ENCODE measurements around the gene AGR2. TPM values are rescaled to one million over a fixed set of nuclear protein-coding genes. Genes with fewer than 3 reads are reported as not detected.
"Not testable (repeated sequence)": the region's sequence is repeated elsewhere in the genome, so short reads cannot be mapped to it uniquely, and the experiment has no call there.

The AGR2 gene
- total RNA-seq, 1 experiment from 2014 or later = 0.93 TPM

- CTCF ChIA-PET; H3K9ac ChIP-seq (ENCODE audit: low read length): not testable (repeated sequence)
Observed at GRCh38 chr7:16853189-16853588, 48.4 kb upstream of the AGR2 start.

GRCh38 chr7:16851829-16852228, 47.0 kb upstream of the AGR2 start:
- Histone ChIP-seq H3K79me2 (ENCODE audit: insufficient read depth, low read length) (no peaks in the 10 kb centered on the region), H2AFZ (ENCODE audit: low read depth, low read length, poor library complexity, severe bottlenecking) (no peak overlapping the region), H3K9me3 (ENCODE audit: control insufficient read depth in 1 of 2, insufficient read depth in 1 of 2, low read depth in 1 of 2, low read length in 2 of 2) (no peaks in the 10 kb centered on the region), H3K36me3 (ENCODE audit: control insufficient read depth in 1 of 2, insufficient read depth in 2 of 2, low read length in 2 of 2) (no peaks in the 10 kb centered on the region), H3K9ac (ENCODE audit: low read length) (no peak overlapping the region), H3K9me2 (ENCODE audit: insufficient read depth) (no peaks in the 10 kb centered on the region), H3K4me3 (replicated peaks in 1 of 2; ENCODE audit: low read depth in 1 of 2, low read length in 2 of 2) (no peak overlapping the region), H4K20me1 (ENCODE audit: insufficient read depth) (no peaks in the 10 kb centered on the region), H3K27ac (ENCODE audit: low read depth, low read length) (no peak overlapping the region), H3K4me1 (ENCODE audit: control insufficient read depth in 1 of 2, insufficient read depth in 2 of 2, low read length in 2 of 2) (peaks cover 3 to 6% of the 10 kb centered on the region in 2 experiments; a peak in 2 of 4 replicates), H3K4me2 (ENCODE audit: low read length) (no peak overlapping the region), H3K27me3 (ENCODE audit: insufficient read depth, low read length) (no peaks in the 10 kb centered on the region)
- intact Hi-C loops (cut with micrococcal nuclease) = no loop called here
- BruUV-seq (replicated peaks) = no TSS peak
- DNase-seq (ENCODE audit: low read depth, low spot score) = no peak
- ATAC-seq = no peak
- ChIA-PET POLR2A (no interaction called here), CTCF (no interaction called here), RAD21 (ENCODE audit: low non-redundant PET in 1 of 2, low total read pairs in 2 of 2, uncharacterized antibody in 2 of 2, unreplicated experiment in 2 of 2) (no interaction called here)
- TF ChIP-seq ELF1 (IDR thresholded peaks at IDR 0.05; ENCODE audit: borderline replicate concordance, low read depth) (no peak), ZFX (IDR thresholded peaks at IDR 0.05) (no peak), EGR1 (IDR thresholded peaks at IDR 0.05; ENCODE audit: low read depth) (no peak), RAD21 (IDR thresholded peaks at IDR 0.05; ENCODE audit: low read depth) (no peak), TCF7L2 (IDR thresholded peaks at IDR 0.05; ENCODE audit: borderline replicate concordance, extremely low read depth, insufficient read depth, insufficient read length) (no peak), REST (IDR thresholded peaks at IDR 0.05; ENCODE audit: low read depth) (no peak), CTCF (IDR thresholded peaks at IDR 0.05 in 2 of 3, conservative IDR thresholded peaks at IDR 0.05 in 1 of 3; ENCODE audit: borderline replicate concordance in 1 of 3, insufficient read depth in 1 of 3, low read depth in 2 of 3, low read length in 2 of 3) (no peak)

More at GRCh38 chr7:16853189-16853588, 48.4 kb upstream of the AGR2 start:
- DNase-seq (ENCODE audit: low read depth, low spot score); H2AFZ ChIP-seq (ENCODE audit: low read depth, low read length, poor library complexity, severe bottlenecking); H3K79me2 ChIP-seq (ENCODE audit: insufficient read depth, low read length); H3K27me3 ChIP-seq (ENCODE audit: insufficient read depth, low read length); H3K27ac ChIP-seq (ENCODE audit: low read depth, low read length); RAD21 ChIA-PET (ENCODE audit: low non-redundant PET in 1 of 2, low total read pairs in 2 of 2, uncharacterized antibody in 2 of 2, unreplicated experiment in 2 of 2); H3K9me2 ChIP-seq (ENCODE audit: insufficient read depth); H3K4me2 ChIP-seq (ENCODE audit: low read length); H3K36me3 ChIP-seq (ENCODE audit: control insufficient read depth in 1 of 2, insufficient read depth in 2 of 2, low read length in 2 of 2); H3K9me3 ChIP-seq (ENCODE audit: control insufficient read depth in 1 of 2, insufficient read depth in 1 of 2, low read depth in 1 of 2, low read length in 2 of 2); BruUV-seq (replicated peaks); intact Hi-C loops (cut with micrococcal nuclease); H3K4me1 ChIP-seq (ENCODE audit: control insufficient read depth in 1 of 2, insufficient read depth in 2 of 2, low read length in 2 of 2); POLR2A ChIA-PET; H4K20me1 ChIP-seq (ENCODE audit: insufficient read depth); H3K4me3 ChIP-seq (replicated peaks in 1 of 2; ENCODE audit: low read depth in 1 of 2, low read length in 2 of 2); ATAC-seq: not testable (repeated sequence)
